PC-3 (cell line): Measurements from ENCODE around the gene NUBPL. TPM values are rescaled to one million over a fixed set of nuclear protein-coding genes. Genes with fewer than 3 reads are reported as not detected.
"Not testable (repeated sequence)": the region's sequence is repeated elsewhere in the genome, so short reads cannot be mapped to it uniquely, and the experiment has no call there.

ENCODE experiments used
- ATAC-seq: fragments of 200-7000 bp; cut with Tn5 transposase; 2 replicates; pipeline ENCODE4 v1.9.1; 2020; ENCODE audit warnings: mild to moderate bottlenecking, moderate library complexity
- BruUV-seq: library from RNA; stranded (reverse); fragments of 400-500 nt; replicated peaks from 2 replicates; lab custom pipeline; 2021; lab: Mats Ljungman, UMichigan
- CTCF ChIA-PET: fragments of 300-600 bp; sonication (Branson Sonifier 250); formaldehyde crosslinking; loops from one replicate; lab custom pipeline; 2022; ENCODE audit warnings: antibody characterized with exemption; lab: Charles Lee
- POLR2A ChIA-PET: fragments of 300-600 bp; sonication (Branson Sonifier 250); formaldehyde crosslinking; loops from one replicate; lab custom pipeline; 2022; ENCODE audit warnings: antibody characterized with exemption; ENCODE audit not compliant: unreplicated experiment; lab: Charles Lee
- DNase-seq: peaks from one replicate; pipeline ENCODE4 v3.0.0-alpha.2; 2015
- H2AFZ ChIP-seq: fragments of 300-600 bp; sonication (generic); 2 replicates; pipeline ENCODE4 v1.6.0; 2016; ENCODE audit warnings: antibody characterized with exemption, low read length
- H3F3A ChIP-seq: fragments of 300-600 bp; sonication (generic); one replicate; pipeline ENCODE4 v1.6.0; 2017; ENCODE audit warnings: antibody characterized with exemption, low read length, control low read depth, mild to moderate bottlenecking; ENCODE audit not compliant: unreplicated experiment
- H3K27ac ChIP-seq: fragments of 300-600 bp; sonication (generic); 2 replicates; pipeline ENCODE4 v1.5.1; 2016; ENCODE audit warnings: mild to moderate bottlenecking, low read length
- H3K27me3 ChIP-seq: fragments of 300-600 bp; sonication (generic); 2 replicates; pipeline ENCODE4 v1.6.1; 2016; ENCODE audit warnings: low read length, mixed read lengths
- H3K36me3 ChIP-seq: fragments of 300-600 bp; sonication (generic); 2 replicates; pipeline ENCODE4 v1.6.1; 2016; ENCODE audit warnings: low read depth, mixed run types, low read length, mixed read lengths
- H3K4me1 ChIP-seq: fragments of 300-600 bp; sonication (generic); 2 replicates; pipeline ENCODE4 v1.5.1; 2016; ENCODE audit warnings: low read length; ENCODE audit not compliant: insufficient read depth
- H3K4me2 ChIP-seq: fragments of 300-600 bp; sonication (generic); 2 replicates; pipeline ENCODE4 v1.6.0; 2016; ENCODE audit warnings: low read length
- H3K4me3 ChIP-seq: fragments of 300-600 bp; sonication (generic); 2 replicates; pipeline ENCODE4 v1.5.1; 2016; ENCODE audit warnings: mild to moderate bottlenecking, low read length, mixed read lengths
- H3K79me2 ChIP-seq: fragments of 300-600 bp; sonication (generic); 2 replicates; pipeline ENCODE4 v1.6.1; 2017; ENCODE audit warnings: low read length, mixed read lengths
- H3K9ac ChIP-seq: fragments of 300-600 bp; sonication (generic); 2 replicates; pipeline ENCODE4 v1.6.0; 2016; ENCODE audit warnings: mild to moderate bottlenecking, low read length
- H3K9me2 ChIP-seq: fragments of 300-600 bp; sonication (generic); replicated peaks from 2 replicates; pipeline ENCODE4 v1.6.1; 2016; ENCODE audit warnings: mixed run types, low read length, mixed read lengths
- H3K9me3 ChIP-seq: fragments of 300-600 bp; sonication (generic); 2 replicates; pipeline ENCODE4 v1.6.1; 2016; ENCODE audit warnings: low read length, mixed read lengths
- H4K20me1 ChIP-seq: fragments of 300-600 bp; sonication (generic); 2 replicates; pipeline ENCODE4 v1.6.1; 2016; ENCODE audit warnings: low read length, mixed read lengths
- CTCF ChIP-seq: fragments of 300-600 bp; sonication (generic); conservative IDR thresholded peaks from 2 replicates; pipeline ENCODE4 v1.5.1; 2017; ENCODE audit warnings: antibody characterized with exemption, low read depth, mild to moderate bottlenecking, low read length
- EZH2 ChIP-seq: fragments of 300-600 bp; sonication (generic); IDR thresholded peaks from one replicate; pipeline ENCODE4 v1.6.1; 2017; ENCODE audit warnings: antibody characterized with exemption, mild to moderate bottlenecking, low read length; ENCODE audit not compliant: unreplicated experiment
- EZH2phosphoT487 ChIP-seq: fragments of 300-600 bp; sonication (generic); IDR thresholded peaks from 2 replicates; pipeline ENCODE4 v1.6.1; 2018; ENCODE audit warnings: mild to moderate bottlenecking, antibody characterized with exemption, low read length, borderline replicate concordance
- intact Hi-C: fragments of 100-400 bp; cut with micrococcal nuclease; formaldehyde crosslinking; loops from 2 replicates; pipeline ENCODE4 v1.9.0; 2023
- total RNA-seq: library from RNA; depleted of rRNA; stranded (reverse); fragments of >200 nt; gene quantifications from 2 replicates; pipeline ENCODE4 v1.2.3, GENCODE V29; 2014

The NUBPL gene
- total RNA-seq, 1 experiment from 2014 or later, result 14.9 TPM

GRCh38 chr14:31745741-31746140, 184.5 kb downstream of the NUBPL start:
- Histone ChIP-seq H2AFZ (no peak overlapping the region), H3K4me2 (no peak overlapping the region), H3K4me1 (no peaks in the 10 kb centered on the region), H3K27ac (no peak overlapping the region), H3K9me2 (no peaks in the 10 kb centered on the region), H3K27me3 (no peaks in the 10 kb centered on the region), H3K4me3 (no peak overlapping the region), H3F3A (no peaks in the 10 kb centered on the region), H3K36me3 (peaks cover 7% of the 10 kb centered on the region; the same call in 1 of the 2 replicates), H3K9ac (no peak overlapping the region), H3K9me3 (peaks cover 10% of the 10 kb centered on the region), H3K79me2 (no peaks in the 10 kb centered on the region), H4K20me1 (no peaks in the 10 kb centered on the region)
- TF ChIP-seq EZH2, result no peak
- 0 out of 2 replicates have a peak, but pooled peaks have one; percentile 27 for TF ChIP-seq CTCF
- DNase-seq (no peak), ATAC-seq (no peak)
- no TSS peak for BruUV-seq
- POLR2A ChIA-PET, result no interaction called here
- intact Hi-C loops, result no loop called here
- CTCF ChIA-PET, result no interaction called here

GRCh38 chr14:31746326-31746725, 185.1 kb downstream of the NUBPL start:
- Histone ChIP-seq H3K4me2 (no peak overlapping the region), H3F3A (no peaks in the 10 kb centered on the region), H2AFZ (no peak overlapping the region), H3K4me1 (no peaks in the 10 kb centered on the region), H3K27me3 (no peaks in the 10 kb centered on the region), H3K79me2 (no peaks in the 10 kb centered on the region), H3K9me2 (no peaks in the 10 kb centered on the region), H3K36me3 (peaks cover 7% of the 10 kb centered on the region; the same call in 1 of the 2 replicates), H3K27ac (no peak overlapping the region), H3K4me3 (no peak overlapping the region), H4K20me1 (no peaks in the 10 kb centered on the region), H3K9ac (no peak overlapping the region), H3K9me3 (peaks cover 10% of the 10 kb centered on the region)
- ATAC-seq (no peak), DNase-seq (no peak)
- BruUV-seq, result no TSS peak
- ChIA-PET POLR2A (interaction anchor here (0.6 kb wide), 1 partner anchor 23 kb away, joined by 3 read pairs; no protein-coding TSS in a partner anchor), CTCF (no interaction called here)
- intact Hi-C loops, result no loop called here
- no peak for TF ChIP-seq EZH2phosphoT487
- TF ChIP-seq EZH2, result no peak
- TF ChIP-seq CTCF, result no peak

- intact Hi-C loops, result no loop called here
- no TSS peak for BruUV-seq
- Histone ChIP-seq H3K9ac (no peak overlapping the region), H3F3A (no peaks in the 10 kb centered on the region), H3K4me3 (no peak overlapping the region), H3K27ac (no peak overlapping the region), H3K79me2 (no peaks in the 10 kb centered on the region), H2AFZ (no peak overlapping the region), H3K27me3 (no peaks in the 10 kb centered on the region), H3K36me3 (peaks cover 7% of the 10 kb centered on the region; the same call in 1 of the 2 replicates), H3K9me3 (peaks cover 10% of the 10 kb centered on the region), H3K4me2 (no peak overlapping the region), H4K20me1 (no peaks in the 10 kb centered on the region), H3K4me1 (no peaks in the 10 kb centered on the region), H3K9me2 (no peaks in the 10 kb centered on the region)
- no peak for TF ChIP-seq CTCF
- ATAC-seq (no peak), DNase-seq (no peak)
- CTCF ChIA-PET, result no interaction called here
- POLR2A ChIA-PET, result no interaction called here
These were observed 188.1 kb downstream of the NUBPL start for GRCh38 chr14:31749275-31749674.

- H3K27ac ChIP-seq, H3F3A ChIP-seq, POLR2A ChIA-PET, H4K20me1 ChIP-seq, H3K4me3 ChIP-seq, H3K9ac ChIP-seq, H3K4me1 ChIP-seq, BruUV-seq, H3K9me3 ChIP-seq, H3K27me3 ChIP-seq, H3K79me2 ChIP-seq, H3K9me2 ChIP-seq, H3K4me2 ChIP-seq, H3K36me3 ChIP-seq, ATAC-seq, H2AFZ ChIP-seq, intact Hi-C loops, DNase-seq, CTCF ChIA-PET: not testable (repeated sequence)
These were observed 189.8 kb downstream of the NUBPL start for GRCh38 chr14:31751047-31751446.
